Endothelial cell of umbilical vein (primary cell): ENCODE results near the gene NRM. TPM values are rescaled to one million over a fixed set of nuclear protein-coding genes. Genes with fewer than 3 reads are reported as not detected.

Source experiments
- BruUV-seq: library from RNA; stranded (reverse); fragments of 400-500 nt; replicated peaks from 2 replicates; lab custom pipeline; 2021; lab: Mats Ljungman, UMichigan
- CTCF ChIA-PET: fragments of 300-600, 350-600 bp; sonication (Branson Sonifier 250); formaldehyde crosslinking; loops from one replicate; lab custom pipeline; 2021; ENCODE audit warnings: antibody characterized with exemption, inconsistent platforms; lab: Charles Lee
- POLR2A ChIA-PET: fragments of 300-600, 350-600 bp; sonication (Branson Sonifier 250); formaldehyde crosslinking; loops from one replicate; lab custom pipeline; 2021; ENCODE audit warnings: antibody characterized with exemption, inconsistent platforms; lab: Charles Lee
- DNase-seq: peaks from one replicate; pipeline ENCODE4 v3.0.0-alpha.2; 2011; ENCODE audit warnings: low read depth, low spot score
- FAIRE-seq: peaks from 2 replicates; lab custom pipeline; 2011; peaks lifted over from hg19 to GRCh38; lab: Jason Lieb, UNC
- H2AFZ ChIP-seq: 2 replicates; pipeline ENCODE4 v1.6.0; 2012; ENCODE audit warnings: low read depth, low read length, control low read depth, inconsistent platforms
- H3K27ac ChIP-seq: 2 replicates; pipeline ENCODE4 v1.5.1; 2011; ENCODE audit warnings: low read depth, mild to moderate bottlenecking, control low read depth, low read length, moderate library complexity; ENCODE audit not compliant: insufficient read depth
- H3K27me3 ChIP-seq, 2 experiments: 2 replicates each; pipeline versions ENCODE4 v1.6.0 to v1.6.1; 2011; ENCODE audit warnings: low read length in 2 of 2, mixed read lengths in 1 of 2; ENCODE audit not compliant: control insufficient read depth in 2 of 2, insufficient read depth in 2 of 2
- H3K36me3 ChIP-seq, 2 experiments: 2 replicates in 1 of 2; 3 replicates in 1 of 2; pipeline ENCODE4 v1.5.1; 2011; ENCODE audit warnings: low read length in 2 of 2, mild to moderate bottlenecking in 1 of 2, moderate library complexity in 1 of 2; ENCODE audit not compliant: control insufficient read depth in 2 of 2, insufficient read depth in 2 of 2; ENCODE audit errors: extremely low read depth in 1 of 2
- H3K4me1 ChIP-seq: 3 replicates; pipeline ENCODE4 v1.5.1; 2011; ENCODE audit warnings: mild to moderate bottlenecking, low read length; ENCODE audit not compliant: control insufficient read depth, insufficient read depth; ENCODE audit errors: extremely low read depth
- H3K4me2 ChIP-seq: 2 replicates; pipeline ENCODE4 v1.6.1; 2011; ENCODE audit warnings: low read length, control low read depth, mixed read lengths; ENCODE audit not compliant: insufficient read depth
- H3K4me3 ChIP-seq, 3 experiments: fragments of 200-600 bp in 1 of 3; sonication (generic), shearing (Covaris generic) in 1 of 3; replicated peaks in 1 of 3; 2 replicates each; pipeline ENCODE4 v1.5.1; 2011 to 2016; ENCODE audit warnings: control low read depth in 3 of 3, low read length in 3 of 3, mild to moderate bottlenecking in 2 of 3, inconsistent platforms in 1 of 3, low read depth in 1 of 3, moderate library complexity in 1 of 3; ENCODE audit not compliant: insufficient read depth in 1 of 3
- H3K79me2 ChIP-seq: 2 replicates; pipeline ENCODE4 v1.6.0; 2012; ENCODE audit warnings: low read length, inconsistent platforms; ENCODE audit not compliant: control insufficient read depth, insufficient read depth
- H3K9ac ChIP-seq: replicated peaks from 2 replicates; pipeline ENCODE3; 2011; ENCODE audit warnings: low read length, control low read depth; ENCODE audit not compliant: insufficient read depth; ENCODE audit errors: extremely low read depth
- H3K9me1 ChIP-seq: replicated peaks from 3 replicates; pipeline ENCODE4 v1.6.0; 2011; ENCODE audit warnings: mild to moderate bottlenecking, low read length; ENCODE audit not compliant: control insufficient read depth, insufficient read depth; ENCODE audit errors: extremely low read depth
- H3K9me3 ChIP-seq: replicated peaks from 2 replicates; pipeline ENCODE4 v1.5.1; 2012; ENCODE audit warnings: low read length, inconsistent platforms; ENCODE audit not compliant: control insufficient read depth, insufficient read depth
- H4K20me1 ChIP-seq: replicated peaks from 2 replicates; pipeline ENCODE3; 2011; ENCODE audit warnings: mild to moderate bottlenecking, low read length; ENCODE audit not compliant: control insufficient read depth, insufficient read depth; ENCODE audit errors: extremely low read depth
- EZH2 ChIP-seq: IDR thresholded peaks from 2 replicates; pipeline ENCODE4 v1.6.1; 2012; ENCODE audit warnings: borderline replicate concordance, low read depth, mild to moderate bottlenecking, moderate library complexity, low read length, inconsistent platforms; ENCODE audit not compliant: severe bottlenecking
- FOS ChIP-seq: IDR thresholded peaks from 2 replicates; pipeline ENCODE4 v1.6.1; 2011; ENCODE audit warnings: mild to moderate bottlenecking, low read length, moderate library complexity, borderline replicate concordance; ENCODE audit not compliant: insufficient read depth
- GATA2 ChIP-seq: IDR thresholded peaks from 2 replicates; pipeline ENCODE4 v1.7.0; 2011; ENCODE audit warnings: low read depth, mild to moderate bottlenecking, moderate library complexity, mixed read lengths, low read length; ENCODE audit not compliant: insufficient read length, insufficient read depth
- JUN ChIP-seq: IDR thresholded peaks from 2 replicates; pipeline ENCODE4 v1.6.1; 2011; ENCODE audit warnings: borderline replicate concordance, low read depth; ENCODE audit not compliant: insufficient read length, insufficient read depth
- MYC ChIP-seq: IDR thresholded peaks from one replicate; pipeline ENCODE4 v1.6.1; 2011; ENCODE audit warnings: mild to moderate bottlenecking, low read depth, low read length
- POLR2A ChIP-seq: IDR thresholded peaks from 2 replicates; pipeline ENCODE4 v1.6.1; 2012; ENCODE audit warnings: low read depth, mild to moderate bottlenecking, control low read depth, low read length
- POLR2AphosphoS5 ChIP-seq: IDR thresholded peaks from 2 replicates; pipeline ENCODE4 v1.6.1; 2012; ENCODE audit warnings: low read depth, mild to moderate bottlenecking, control low read depth, low read length, moderate library complexity; ENCODE audit not compliant: insufficient read depth
- dilution Hi-C: fragments of 300-500 bp; cut with MboI; formaldehyde crosslinking; loops from one replicate; pipeline ENCODE4 v1.15.0; 2019; ENCODE audit warnings: low sequenced_read_pairs; ENCODE audit not compliant: extremely low pct_ligation_motif_present
- intact Hi-C: fragments of 100-400 bp; cut with micrococcal nuclease; formaldehyde crosslinking; loops from one replicate; pipeline ENCODE4 v1.10.0; 2022
- polyA plus RNA-seq, 4 experiments: library from polyadenylated mRNA; depleted of rRNA in 3 of 4; stranded (reverse) in 3 of 4; unstranded in 1 of 4; fragments of >200 nt; gene quantifications; 2 replicates each; pipeline versions ENCODE4 v1.2.1 to v1.2.3, GENCODE V29; 2011 to 2012; ENCODE audit warnings: missing spikeins in 1 of 4
- total RNA-seq: library from RNA; stranded (reverse); gene quantifications from 2 replicates; pipeline ENCODE4 v1.2.3, GENCODE V29; 2021
- TF ChIP-seq, protein P1 (sequence below): IDR thresholded peaks from 2 replicates; pipeline ENCODE4 v1.6.1; 2011; ENCODE audit not compliant: insufficient read depth, insufficient read length
- TF ChIP-seq, protein P2 (sequence below), 2 donors: IDR thresholded peaks; 1 replicate in 1 of 2; 2 replicates in 1 of 2; pipeline ENCODE4 v1.5.1; 2011; ENCODE audit warnings: low read length in 2 of 2, mild to moderate bottlenecking in 2 of 2, moderate library complexity in 2 of 2, control low read depth in 1 of 2, inconsistent platforms in 1 of 2, low read depth in 1 of 2; ENCODE audit not compliant: insufficient read depth in 1 of 2; ENCODE audit errors: extremely low read depth in 1 of 2

NRM gene
- total and polyA plus RNA-seq, 2 donors (not counting 3 experiments of a cell fraction or from before 2014, with no cell fraction given), result 32.2 to 33.8 TPM

DNA sequence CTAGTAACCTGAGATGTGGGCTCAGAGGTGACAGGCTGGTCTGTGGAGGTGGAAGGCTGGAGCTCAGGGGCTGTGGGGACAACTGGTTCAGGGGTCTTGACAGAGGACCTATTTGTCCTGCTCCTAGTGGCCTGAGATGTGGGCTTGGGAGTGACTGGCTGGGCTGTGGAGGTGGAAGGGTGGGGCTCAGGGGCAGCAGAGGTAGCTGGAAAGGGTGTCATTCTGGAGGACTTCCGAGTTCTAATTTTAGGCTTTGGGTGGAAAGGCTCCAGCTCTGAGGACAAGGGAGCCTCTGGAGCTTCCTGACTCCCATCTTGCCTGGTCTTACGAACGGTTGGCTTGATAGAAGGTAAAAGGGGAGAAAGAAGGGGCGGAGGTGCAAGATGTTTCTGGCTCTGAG is 14.8 kb upstream of the NRM start:
- H3K27ac ChIP-seq, result no peak overlapping the region
- dilution Hi-C loops (no loop called here), intact Hi-C loops (no loop called here)
- no peak overlapping the region for H2AFZ ChIP-seq
- H3K9me1 ChIP-seq, result no peaks in the 10 kb centered on the region
- H3K4me1 ChIP-seq, result no peaks in the 10 kb centered on the region
- H3K79me2 ChIP-seq, result no peaks in the 10 kb centered on the region
- CTCF ChIA-PET, result interaction anchor here (2.8 to 3.3 kb wide), 3 partner anchors 11 to 27 kb away, joined by 9 to 16 read pairs (median 15); partner anchors contain the start of gene MDC1
- FAIRE-seq (no peak), DNase-seq (no peak)
- POLR2A ChIA-PET, result no interaction called here
- BruUV-seq, result no TSS peak
- H3K4me2 ChIP-seq, result no peak overlapping the region
- no peaks in the 10 kb centered on the region for H3K27me3 ChIP-seq
- no peaks in the 10 kb centered on the region for H4K20me1 ChIP-seq
- TF ChIP-seq POLR2AphosphoS5 (no peak), EZH2 (no peak), MYC (no peak), GATA2 (no peak), FOS (no peak), JUN (no peak), POLR2A (no peak)
- TF ChIP-seq, protein P1, sequence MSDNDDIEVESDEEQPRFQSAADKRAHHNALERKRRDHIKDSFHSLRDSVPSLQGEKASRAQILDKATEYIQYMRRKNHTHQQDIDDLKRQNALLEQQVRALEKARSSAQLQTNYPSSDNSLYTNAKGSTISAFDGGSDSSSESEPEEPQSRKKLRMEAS, result no peak
- TF ChIP-seq, protein P2, sequence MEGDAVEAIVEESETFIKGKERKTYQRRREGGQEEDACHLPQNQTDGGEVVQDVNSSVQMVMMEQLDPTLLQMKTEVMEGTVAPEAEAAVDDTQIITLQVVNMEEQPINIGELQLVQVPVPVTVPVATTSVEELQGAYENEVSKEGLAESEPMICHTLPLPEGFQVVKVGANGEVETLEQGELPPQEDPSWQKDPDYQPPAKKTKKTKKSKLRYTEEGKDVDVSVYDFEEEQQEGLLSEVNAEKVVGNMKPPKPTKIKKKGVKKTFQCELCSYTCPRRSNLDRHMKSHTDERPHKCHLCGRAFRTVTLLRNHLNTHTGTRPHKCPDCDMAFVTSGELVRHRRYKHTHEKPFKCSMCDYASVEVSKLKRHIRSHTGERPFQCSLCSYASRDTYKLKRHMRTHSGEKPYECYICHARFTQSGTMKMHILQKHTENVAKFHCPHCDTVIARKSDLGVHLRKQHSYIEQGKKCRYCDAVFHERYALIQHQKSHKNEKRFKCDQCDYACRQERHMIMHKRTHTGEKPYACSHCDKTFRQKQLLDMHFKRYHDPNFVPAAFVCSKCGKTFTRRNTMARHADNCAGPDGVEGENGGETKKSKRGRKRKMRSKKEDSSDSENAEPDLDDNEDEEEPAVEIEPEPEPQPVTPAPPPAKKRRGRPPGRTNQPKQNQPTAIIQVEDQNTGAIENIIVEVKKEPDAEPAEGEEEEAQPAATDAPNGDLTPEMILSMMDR (IDR thresholded peaks at IDR 0.05; ENCODE audit: extremely low read depth in 1 of 2, insufficient read depth in 1 of 2, low read depth in 1 of 2, low read length in 2 of 2), result no peak
- peaks cover 5 to 7% of the 10 kb centered on the region in 2 experiments for H3K36me3 ChIP-seq
- no peak overlapping the region for H3K4me3 ChIP-seq
- no peaks in the 10 kb centered on the region for H3K9me3 ChIP-seq
- H3K9ac ChIP-seq, result no peak overlapping the region
